Measurements from ENCODE around the gene GRIN2A.

The GRIN2A gene

GRCh38 chr16:10015397-10015796 lies 166.8 kb downstream of the GRIN2A start:
- TF ChIP-seq TAF1 (IDR thresholded peaks at IDR 0.05; ENCODE audit: borderline replicate concordance, low read depth, low read length) = no peak
- no peak for TF ChIP-seq POLR2A (IDR thresholded peaks at IDR 0.05; ENCODE audit: low read depth, low read length)
- TF ChIP-seq POLR2AphosphoS5 (IDR thresholded peaks at IDR 0.05; ENCODE audit: low read depth, low read length) = no peak
- no peak for FAIRE-seq
- DNase-seq (ENCODE audit: insufficient read length) = no peak

- FAIRE-seq = no peak
- DNase-seq (ENCODE audit: insufficient read length) = no peak
- no peak for TF ChIP-seq TAF1 (IDR thresholded peaks at IDR 0.05; ENCODE audit: borderline replicate concordance, low read depth, low read length)
- TF ChIP-seq POLR2A (IDR thresholded peaks at IDR 0.05; ENCODE audit: low read depth, low read length) = no peak
- TF ChIP-seq POLR2AphosphoS5 (IDR thresholded peaks at IDR 0.05; ENCODE audit: low read depth, low read length) = no peak
Measured at GRCh38 chr16:10013774-10014173, 168.5 kb downstream of the GRIN2A start.

GRCh38 chr16:10013364-10013763 lies 168.9 kb downstream of the GRIN2A start:
- DNase-seq (ENCODE audit: insufficient read length) (no peak), FAIRE-seq (no peak)
- TF ChIP-seq TAF1 (IDR thresholded peaks at IDR 0.05; ENCODE audit: borderline replicate concordance, low read depth, low read length) (no peak), POLR2AphosphoS5 (IDR thresholded peaks at IDR 0.05; ENCODE audit: low read depth, low read length) (no peak), POLR2A (IDR thresholded peaks at IDR 0.05; ENCODE audit: low read depth, low read length) (no peak)

DNA sequence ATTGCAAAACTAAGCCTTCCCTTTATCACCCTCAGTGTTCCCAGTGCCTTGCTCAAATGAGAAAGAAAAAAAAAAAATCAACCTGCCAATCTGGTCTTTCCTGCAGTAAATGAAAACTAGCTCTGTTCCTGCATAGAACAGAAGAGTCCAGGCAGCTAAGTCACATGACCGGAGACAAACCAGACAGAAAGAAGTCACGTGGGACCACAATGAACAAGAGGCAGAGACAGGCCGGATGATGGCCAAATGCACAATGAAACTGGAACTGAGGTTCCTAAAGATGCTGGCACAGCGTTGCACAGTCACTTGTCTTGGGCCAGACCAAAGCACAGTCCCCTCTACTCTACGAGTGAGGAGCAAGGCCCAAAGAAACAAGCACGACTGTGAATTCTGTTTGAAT lies 172.5 kb downstream of the GRIN2A start:
- no peak for FAIRE-seq
- no peak for TF ChIP-seq TAF1 (IDR thresholded peaks at IDR 0.05; ENCODE audit: borderline replicate concordance, low read depth, low read length)
- no peak for TF ChIP-seq POLR2AphosphoS5 (IDR thresholded peaks at IDR 0.05; ENCODE audit: low read depth, low read length)
- no peak for TF ChIP-seq POLR2A (IDR thresholded peaks at IDR 0.05; ENCODE audit: low read depth, low read length)
- DNase-seq (ENCODE audit: insufficient read length) = no peak

DNA sequence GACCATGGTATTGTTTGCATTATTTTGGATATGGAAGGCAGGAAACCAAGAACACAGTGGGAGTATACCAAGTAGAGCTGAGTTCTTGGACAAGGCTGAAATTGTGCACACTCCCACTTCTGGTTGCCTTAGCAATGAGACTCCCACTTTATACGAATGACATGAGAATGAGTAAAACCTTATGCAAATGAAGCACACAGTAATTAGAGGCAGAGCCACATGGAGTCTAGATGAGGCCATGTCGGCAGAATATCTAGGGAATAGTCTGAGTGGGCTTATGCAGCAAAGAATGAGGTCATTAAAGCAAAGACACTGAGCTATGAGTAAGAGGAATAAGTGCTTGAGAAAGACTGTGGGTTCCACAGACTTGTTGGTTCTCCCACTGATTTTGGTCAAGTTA lies 178.7 kb downstream of the GRIN2A start:
- FAIRE-seq (no peak), DNase-seq (ENCODE audit: insufficient read length) (no peak)

GRCh38 chr16:10001258-10001775 lies 180.9 kb downstream of the GRIN2A start:
- TF ChIP-seq POLR2AphosphoS5 (IDR thresholded peaks at IDR 0.05; ENCODE audit: low read depth, low read length) (no peak), TAF1 (IDR thresholded peaks at IDR 0.05; ENCODE audit: borderline replicate concordance, low read depth, low read length) (no peak), POLR2A (IDR thresholded peaks at IDR 0.05; ENCODE audit: low read depth, low read length) (no peak)
- FAIRE-seq (no peak), DNase-seq (ENCODE audit: insufficient read length) (no peak)

More for the DNA sequence above, 178.7 kb downstream of the GRIN2A start:
- TF ChIP-seq TAF1 (IDR thresholded peaks at IDR 0.05; ENCODE audit: borderline replicate concordance, low read depth, low read length) (no peak), POLR2AphosphoS5 (IDR thresholded peaks at IDR 0.05; ENCODE audit: low read depth, low read length) (no peak), POLR2A (IDR thresholded peaks at IDR 0.05; ENCODE audit: low read depth, low read length) (no peak)

DNA sequence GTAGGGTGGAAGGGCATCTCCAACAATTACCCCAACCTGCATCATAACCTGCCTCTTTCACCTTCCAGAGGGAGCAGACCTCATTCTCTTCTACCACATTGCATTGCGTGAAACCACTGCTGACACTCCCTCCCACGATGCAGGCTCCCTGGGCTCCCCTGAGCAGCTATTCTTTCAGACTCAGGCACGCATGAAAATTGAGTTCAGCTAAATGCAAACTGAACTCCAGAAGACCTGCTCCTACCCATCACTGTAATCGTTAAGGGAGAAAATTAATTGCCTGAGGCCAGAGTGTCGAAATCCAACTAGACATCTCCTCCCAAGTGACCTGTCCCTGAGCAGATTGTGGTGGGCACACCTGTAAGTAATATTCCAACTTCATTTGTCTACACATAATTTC lies 186.0 kb downstream of the GRIN2A start:
- FAIRE-seq = no peak
- TF ChIP-seq TAF1 (IDR thresholded peaks at IDR 0.05; ENCODE audit: borderline replicate concordance, low read depth, low read length) = no peak
- no peak for TF ChIP-seq POLR2AphosphoS5 (IDR thresholded peaks at IDR 0.05; ENCODE audit: low read depth, low read length)
- TF ChIP-seq POLR2A (IDR thresholded peaks at IDR 0.05; ENCODE audit: low read depth, low read length) = no peak
- DNase-seq (ENCODE audit: insufficient read length) = no peak

DNA sequence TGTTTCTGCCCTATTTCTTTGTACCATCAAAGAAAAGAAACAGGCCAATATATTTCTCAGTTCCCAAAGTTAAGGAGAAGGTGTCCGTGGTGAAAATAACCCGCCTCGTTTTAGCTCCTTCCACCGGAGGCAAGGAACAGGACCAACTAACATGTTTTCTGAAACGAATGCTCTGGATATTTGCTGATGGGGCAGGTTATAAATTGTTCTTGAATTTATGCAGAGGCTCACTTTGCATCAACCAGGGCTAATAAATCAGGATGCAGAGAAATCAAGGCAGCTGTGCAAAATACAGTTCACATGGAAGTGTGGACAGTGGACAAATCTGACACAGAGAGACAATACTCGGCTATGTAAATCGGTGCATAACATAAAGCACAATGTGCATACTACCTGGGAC lies 189.8 kb downstream of the GRIN2A start:
- TF ChIP-seq POLR2AphosphoS5 (IDR thresholded peaks at IDR 0.05; ENCODE audit: low read depth, low read length) = no peak
- TF ChIP-seq TAF1 (IDR thresholded peaks at IDR 0.05; ENCODE audit: borderline replicate concordance, low read depth, low read length) = no peak
- no peak for TF ChIP-seq POLR2A (IDR thresholded peaks at IDR 0.05; ENCODE audit: low read depth, low read length)
- FAIRE-seq = no peak

GRCh38 chr16:9980981-9981380 lies 201.2 kb downstream of the GRIN2A start:
- FAIRE-seq = no peak
- TF ChIP-seq POLR2A (IDR thresholded peaks at IDR 0.05; ENCODE audit: low read depth, low read length) = no peak
- no peak for TF ChIP-seq TAF1 (IDR thresholded peaks at IDR 0.05; ENCODE audit: borderline replicate concordance, low read depth, low read length)
- TF ChIP-seq POLR2AphosphoS5 (IDR thresholded peaks at IDR 0.05; ENCODE audit: low read depth, low read length) = no peak
- no peak for DNase-seq (ENCODE audit: insufficient read length)

More for the DNA sequence above, 189.8 kb downstream of the GRIN2A start:
- no peak for DNase-seq (ENCODE audit: insufficient read length)

GRCh38 chr16:9978160-9978725 lies 204.0 kb downstream of the GRIN2A start:
- TF ChIP-seq TAF1 (IDR thresholded peaks at IDR 0.05; ENCODE audit: borderline replicate concordance, low read depth, low read length) (no peak), POLR2AphosphoS5 (IDR thresholded peaks at IDR 0.05; ENCODE audit: low read depth, low read length) (no peak), POLR2A (IDR thresholded peaks at IDR 0.05; ENCODE audit: low read depth, low read length) (no peak)
- DNase-seq (ENCODE audit: insufficient read length) (no peak), FAIRE-seq (no peak)

DNA sequence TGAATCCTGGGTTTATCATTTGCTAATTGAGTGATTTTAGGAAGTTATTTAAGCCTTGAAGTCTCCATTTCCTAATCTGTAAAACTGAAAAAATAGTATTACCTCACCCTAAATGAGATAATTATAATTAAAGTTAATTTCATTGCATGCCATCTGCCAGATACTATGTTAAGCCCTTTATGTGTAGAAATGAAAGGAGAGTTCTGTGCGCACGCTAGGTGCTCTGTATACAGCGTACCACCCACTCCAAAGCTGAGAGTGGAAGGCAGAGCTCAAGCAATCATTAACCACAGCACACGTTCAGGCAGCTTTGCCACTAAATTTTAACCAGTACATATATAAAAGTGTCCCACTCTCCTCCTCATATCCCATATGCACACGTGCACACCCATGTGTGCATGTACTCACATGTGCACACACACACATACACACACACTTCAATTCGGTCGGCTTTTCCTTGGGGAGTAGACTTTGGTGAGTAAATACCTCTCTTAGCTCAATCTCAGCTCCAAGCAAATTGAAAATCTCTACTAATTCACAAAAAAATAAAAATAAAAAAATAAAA lies 204.8 kb downstream of the GRIN2A start:
- no peak for DNase-seq (ENCODE audit: insufficient read length)
- no peak for FAIRE-seq
- TF ChIP-seq POLR2AphosphoS5 (IDR thresholded peaks at IDR 0.05; ENCODE audit: low read depth, low read length) (no peak), TAF1 (IDR thresholded peaks at IDR 0.05; ENCODE audit: borderline replicate concordance, low read depth, low read length) (no peak), POLR2A (IDR thresholded peaks at IDR 0.05; ENCODE audit: low read depth, low read length) (no peak)

GRCh38 chr16:9976601-9977000 lies 205.6 kb downstream of the GRIN2A start:
- TF ChIP-seq TAF1 (IDR thresholded peaks at IDR 0.05; ENCODE audit: borderline replicate concordance, low read depth, low read length) = no peak
- TF ChIP-seq POLR2A (IDR thresholded peaks at IDR 0.05; ENCODE audit: low read depth, low read length) = no peak
- no peak for TF ChIP-seq POLR2AphosphoS5 (IDR thresholded peaks at IDR 0.05; ENCODE audit: low read depth, low read length)
- FAIRE-seq = no peak

More at GRCh38 chr16:9976601-9977000, 205.6 kb downstream of the GRIN2A start:
- no peak for DNase-seq (ENCODE audit: insufficient read length)
